ENCODE measurements around the gene RNF169.

- TF ChIP-seq POLR2A (IDR thresholded peaks at IDR 0.05): no peak
- no peak for TF ChIP-seq CTCF (IDR thresholded peaks at IDR 0.05)
- no peak for TF ChIP-seq EP300 (IDR thresholded peaks at IDR 0.05)
Observed at GRCh38 chr11:74710281-74710938, 38.2 kb upstream of the RNF169 start.
